ENCODE results near the gene ANKRD28.
"Not testable (repeated sequence)": the region's sequence is repeated elsewhere in the genome, so short reads cannot be mapped to it uniquely, and the experiment has no call there.

ANKRD28 gene

DNA sequence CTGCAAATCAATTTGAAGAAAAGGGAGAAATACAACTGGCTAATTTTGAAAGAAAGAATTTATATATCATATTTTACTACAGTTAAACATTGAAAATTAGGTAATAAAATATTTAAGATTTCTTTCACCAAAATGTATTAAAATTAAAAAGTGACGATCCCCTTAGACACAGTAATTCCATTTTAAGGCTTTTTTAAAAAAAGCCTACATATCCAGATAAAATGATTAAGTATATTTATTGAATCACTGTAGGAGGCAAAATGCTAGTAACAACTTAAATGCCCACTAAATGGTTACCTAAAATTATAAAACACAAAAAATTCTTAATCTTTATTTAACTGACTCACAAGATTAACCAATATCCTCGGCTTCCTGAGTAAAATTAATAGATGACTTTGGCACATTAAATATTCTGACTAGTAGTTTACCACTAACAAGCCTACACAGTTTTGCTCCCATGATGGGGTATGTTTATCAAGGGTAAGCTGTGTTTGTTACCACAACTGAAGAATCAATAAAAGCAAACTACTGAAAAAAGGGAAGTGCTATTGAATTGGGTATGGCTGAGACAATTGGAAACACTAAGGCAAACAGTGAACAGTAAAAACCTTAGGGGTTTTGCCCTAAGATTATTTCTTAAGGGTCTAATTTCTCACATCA is 28.4 kb downstream of the ANKRD28 start:
- DNase-seq (ENCODE audit: low read depth), result no peak

DNA sequence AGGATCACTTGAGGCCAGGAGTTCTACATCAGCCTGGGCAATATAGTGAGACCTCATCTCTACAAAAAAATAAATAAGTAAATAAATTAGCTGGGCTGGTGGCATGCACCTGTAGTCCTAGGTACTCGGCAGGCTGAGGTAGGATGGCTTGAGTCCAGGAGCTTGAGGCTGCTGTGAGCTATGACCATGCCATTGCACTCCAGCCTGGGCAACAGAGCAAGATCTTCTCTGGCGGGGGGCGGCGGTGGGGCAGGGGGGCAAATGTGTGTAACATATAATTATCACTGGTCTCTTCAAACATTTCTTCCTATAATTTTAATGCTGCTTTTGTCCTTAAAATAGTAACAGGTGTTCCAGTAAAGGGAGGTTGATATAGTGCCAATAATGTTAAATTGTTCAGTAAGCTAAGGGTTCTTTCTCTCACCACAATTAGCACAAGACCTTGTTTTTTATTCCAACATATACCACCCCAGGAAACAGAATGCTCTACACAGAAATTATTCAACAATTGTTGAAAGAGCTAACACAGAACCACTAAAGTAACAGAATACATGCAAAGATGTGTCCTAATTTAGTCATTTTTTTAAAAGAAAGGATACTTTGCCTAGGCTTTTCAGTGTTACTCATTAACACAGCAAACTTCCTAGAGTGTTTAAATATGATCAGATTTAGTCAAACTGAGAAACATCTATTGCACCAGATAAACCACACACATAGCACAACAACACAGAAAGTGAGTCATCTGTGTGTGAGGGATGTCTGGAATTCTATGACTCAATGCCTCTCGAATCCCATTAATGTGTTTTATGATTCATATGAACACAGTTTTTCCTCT is 29.1 kb downstream of the ANKRD28 start:
- peak; percentile 94 for DNase-seq (ENCODE audit: low read depth)

GRCh38 chr3:15766406-15766805 is 31.4 kb downstream of the ANKRD28 start:
- DNase-seq (ENCODE audit: low read depth), result no peak

- no peak for DNase-seq (ENCODE audit: low read depth)
Measured at GRCh38 chr3:15758295-15758694, 39.5 kb downstream of the ANKRD28 start.

- no peak for DNase-seq (ENCODE audit: low read depth)
Measured at GRCh38 chr3:15757824-15758223, 40.0 kb downstream of the ANKRD28 start.

DNA sequence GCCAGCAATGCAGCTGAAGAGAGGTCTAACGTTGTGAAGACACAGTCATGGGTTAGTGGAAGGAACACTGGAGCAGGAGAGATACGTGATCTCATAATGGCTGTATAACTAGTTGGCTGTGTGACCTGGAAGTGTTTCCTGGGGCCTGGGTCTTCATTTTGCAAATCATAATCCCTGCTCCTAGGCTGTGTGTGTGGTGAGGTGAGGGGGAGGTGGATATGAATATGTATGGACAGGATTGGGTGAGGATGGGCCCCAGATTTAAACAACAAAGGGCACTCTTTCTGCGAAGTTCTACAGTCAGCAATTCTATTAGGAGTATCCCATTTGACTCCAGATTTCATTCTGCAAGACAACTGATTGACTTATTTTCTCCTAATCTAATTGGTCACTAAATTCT is 41.3 kb downstream of the ANKRD28 start:
- DNase-seq (ENCODE audit: low read depth), result no peak

GRCh38 chr3:15755780-15756179 is 42.0 kb downstream of the ANKRD28 start:
- no peak for DNase-seq (ENCODE audit: low read depth)

DNA sequence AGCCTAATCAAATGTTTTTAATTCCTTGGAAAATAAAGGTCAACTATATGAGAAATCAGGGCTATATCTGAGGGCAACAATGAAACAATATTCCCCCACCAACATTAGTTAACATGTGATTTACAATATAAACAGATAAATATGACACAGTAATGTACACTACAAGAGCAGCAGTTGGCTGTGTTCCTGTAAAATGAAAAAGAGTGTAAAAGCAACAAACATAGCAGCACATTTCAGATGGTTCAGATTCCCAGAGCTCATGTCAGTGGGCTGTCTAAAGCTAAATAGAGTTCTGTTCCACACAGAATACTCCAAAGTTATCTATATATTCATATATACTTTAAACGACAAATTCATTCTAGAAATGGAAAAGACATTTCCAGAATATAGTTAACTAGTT is 42.6 kb downstream of the ANKRD28 start:
- DNase-seq (ENCODE audit: low read depth), result peak; percentile 58

DNA sequence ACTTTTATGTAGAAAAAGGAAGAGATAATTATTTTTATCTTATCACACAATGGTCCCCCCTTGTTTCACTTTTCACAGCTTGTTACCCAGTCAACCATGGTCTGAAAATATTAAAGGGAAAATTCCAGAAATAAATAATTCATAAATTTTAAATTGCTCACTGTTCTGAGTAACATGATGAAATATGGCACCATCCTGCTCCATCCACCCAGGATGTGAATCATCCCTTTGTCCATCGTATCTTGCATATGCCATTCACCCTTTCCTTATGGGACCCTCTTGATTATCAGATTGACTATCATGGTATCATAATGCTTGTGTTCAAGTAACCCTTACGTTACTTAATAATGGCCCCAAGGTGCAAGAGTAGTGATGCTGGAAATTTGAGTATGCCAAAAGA is 43.7 kb downstream of the ANKRD28 start:
- peak; percentile 55 for DNase-seq (ENCODE audit: low read depth)

- DNase-seq (ENCODE audit: low read depth), result peak; percentile 88
Measured at GRCh38 chr3:15753056-15753710, 44.6 kb downstream of the ANKRD28 start.

DNA sequence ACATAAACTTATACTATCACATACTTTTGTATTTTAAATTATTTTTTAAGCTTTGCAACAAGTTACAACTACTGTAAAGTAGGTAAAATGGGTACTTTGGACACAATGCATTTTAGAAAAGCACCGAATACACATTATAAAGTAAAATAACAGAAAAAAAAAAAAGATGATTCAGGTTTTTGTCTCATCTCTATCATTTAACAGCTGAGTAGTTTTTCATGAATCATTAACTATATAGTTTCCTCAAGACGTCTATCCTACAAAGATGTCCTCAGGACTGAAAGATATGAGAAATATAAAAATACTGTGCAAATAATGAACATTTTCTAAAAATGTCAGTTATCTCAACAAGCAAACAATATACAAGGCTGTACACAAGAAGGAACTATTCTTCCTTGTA is 46.9 kb downstream of the ANKRD28 start:
- no peak for DNase-seq (ENCODE audit: low read depth)

- DNase-seq (ENCODE audit: low read depth), result peak; percentile 85
Measured at GRCh38 chr3:15750143-15750542, 47.6 kb downstream of the ANKRD28 start.

GRCh38 chr3:15745896-15746295 is 51.9 kb downstream of the ANKRD28 start:
- DNase-seq (ENCODE audit: low read depth), result not testable (repeated sequence)

DNA sequence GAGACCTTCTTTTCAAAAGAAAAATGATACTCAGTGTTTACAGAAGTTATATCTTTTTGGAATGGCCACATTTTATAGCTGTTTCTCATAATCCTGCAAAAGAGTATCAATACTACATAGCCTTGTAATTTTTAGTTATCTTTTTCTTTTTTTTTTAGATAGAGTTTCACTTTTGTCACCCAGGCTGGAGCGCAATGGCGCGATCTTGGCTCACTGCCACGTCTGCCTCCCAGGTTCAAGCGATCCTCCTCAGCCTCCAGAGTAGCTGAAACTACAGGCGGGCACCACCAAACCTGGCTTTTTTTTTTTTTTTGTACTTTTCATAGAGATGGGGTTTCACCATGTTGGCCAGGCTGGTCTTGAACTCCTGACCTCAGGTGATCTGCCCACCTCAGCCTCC is 53.6 kb downstream of the ANKRD28 start:
- no peak for DNase-seq (ENCODE audit: low read depth)

GRCh38 chr3:15743587-15744009 is 54.2 kb downstream of the ANKRD28 start:
- no peak for DNase-seq (ENCODE audit: low read depth)

DNA sequence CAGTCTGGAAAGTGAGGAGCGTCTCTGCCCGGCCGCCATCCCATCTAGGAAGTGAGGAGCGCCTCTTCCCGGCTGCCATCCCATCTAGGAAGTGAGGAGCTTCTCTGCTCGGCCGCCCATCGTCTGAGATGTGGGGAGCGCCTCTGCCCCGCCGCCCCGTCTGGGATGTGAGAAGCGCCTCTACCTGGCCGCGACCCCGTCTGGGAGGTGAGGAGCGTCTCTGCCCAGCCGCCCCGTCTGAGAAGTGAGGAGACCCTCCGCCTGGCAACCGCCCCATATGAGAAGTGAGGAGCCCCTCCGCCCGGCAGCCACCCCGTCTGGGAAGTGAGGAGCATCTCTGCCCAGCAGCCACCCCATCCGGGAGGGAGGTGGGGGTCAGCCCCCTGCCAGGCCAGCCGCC is 55.5 kb downstream of the ANKRD28 start:
- DNase-seq (ENCODE audit: low read depth), result not testable (repeated sequence)

DNA sequence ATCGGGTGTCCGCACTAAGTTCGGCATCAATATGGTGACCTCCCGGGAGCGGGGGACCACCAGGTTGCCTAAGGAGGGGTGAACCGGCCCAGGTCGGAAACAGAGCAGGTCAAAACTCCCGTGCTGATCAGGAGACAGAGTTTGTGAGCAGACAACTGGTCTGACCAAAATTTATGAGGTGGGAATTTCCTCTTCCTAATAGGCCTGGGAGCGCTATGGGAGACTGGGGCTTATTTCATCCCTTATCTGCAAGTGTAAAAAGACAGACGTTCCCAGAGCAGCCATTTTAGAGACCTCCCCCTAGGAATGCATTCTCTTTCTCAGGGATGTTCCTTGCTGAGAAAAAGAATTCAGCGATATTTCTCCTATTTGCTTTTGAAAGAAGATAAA is 59.2 kb downstream of the ANKRD28 start:
- DNase-seq (ENCODE audit: low read depth), result not testable (repeated sequence)

DNA sequence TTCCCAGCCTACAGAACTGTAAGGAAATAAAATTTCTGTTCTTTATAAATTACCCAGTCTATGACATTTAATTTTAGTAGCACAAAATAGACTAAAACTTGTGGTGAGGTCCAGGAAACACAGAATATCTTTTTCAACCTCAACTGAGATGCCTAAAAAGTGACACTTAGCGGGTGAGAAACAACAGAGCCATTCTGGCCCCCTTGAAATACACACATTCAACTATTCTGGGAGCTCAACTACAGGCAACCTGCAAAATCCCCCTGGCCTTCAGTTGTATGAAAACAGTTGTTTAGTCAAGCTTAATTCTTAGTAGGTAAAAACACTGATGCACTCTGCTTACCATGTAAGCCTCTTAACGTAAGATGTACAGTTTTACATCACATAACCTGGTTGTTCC is 66.8 kb downstream of the ANKRD28 start:
- DNase-seq (ENCODE audit: low read depth), result no peak

- DNase-seq (ENCODE audit: low read depth), result peak; percentile 83
Measured at GRCh38 chr3:15728766-15729165, 69.0 kb downstream of the ANKRD28 start.

DNA sequence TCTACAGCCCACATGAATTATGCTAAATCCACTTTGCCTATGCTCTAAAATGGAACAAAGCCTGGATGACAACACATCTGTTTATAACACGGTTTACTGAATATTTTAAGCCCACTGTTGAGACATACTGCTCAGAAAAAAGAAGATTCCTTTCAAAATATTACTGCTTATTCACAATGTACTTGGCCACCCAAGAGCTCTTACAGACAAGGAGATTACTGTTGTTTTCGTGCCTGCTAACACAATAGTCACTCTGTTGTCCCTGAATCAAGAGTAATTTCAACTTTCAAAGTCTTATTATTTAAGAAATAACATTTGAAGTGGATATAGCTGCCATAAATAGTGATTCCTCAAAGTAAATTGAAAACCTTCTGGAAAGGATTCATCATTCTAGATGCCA is 70.9 kb downstream of the ANKRD28 start:
- no peak for DNase-seq (ENCODE audit: low read depth)

DNA sequence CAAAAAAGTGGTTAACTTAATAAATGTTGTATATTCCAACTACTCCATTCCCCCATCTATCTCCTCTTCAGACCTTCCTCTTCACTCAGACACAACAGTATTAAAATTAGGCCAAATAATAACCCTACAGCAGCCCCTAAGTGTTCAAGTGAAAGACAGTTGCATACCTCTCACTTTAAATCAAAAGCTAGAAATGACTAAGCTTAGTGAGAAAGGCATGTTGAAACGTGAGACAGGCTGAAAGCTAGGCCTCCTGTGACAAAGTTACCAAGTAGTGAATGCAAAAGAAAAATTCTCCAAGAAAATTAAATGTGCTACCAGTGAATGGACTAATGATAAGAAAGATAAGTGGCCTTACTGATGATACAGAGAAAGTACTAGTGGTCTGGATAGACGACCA is 71.7 kb downstream of the ANKRD28 start:
- DNase-seq (ENCODE audit: low read depth), result no peak

DNA sequence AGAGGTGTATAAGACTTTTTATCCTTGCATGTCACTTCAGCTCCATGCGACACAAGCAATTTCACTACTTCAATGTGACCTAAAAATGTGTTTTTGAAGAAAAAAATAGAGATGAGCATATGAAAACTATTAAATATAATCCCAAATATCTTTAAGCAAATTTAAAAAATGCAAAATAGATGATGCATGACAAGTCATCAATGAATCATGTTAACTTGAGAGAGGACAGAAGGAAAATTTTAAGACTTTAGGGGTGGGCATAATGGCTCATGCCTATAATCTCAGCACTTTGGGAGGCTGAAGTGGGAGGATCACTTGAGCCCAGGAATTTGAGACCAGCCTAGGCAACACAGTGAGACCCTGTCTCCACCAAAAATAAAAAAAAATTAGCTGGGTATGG is 73.3 kb downstream of the ANKRD28 start:
- DNase-seq (ENCODE audit: low read depth), result no peak

- DNase-seq (ENCODE audit: low read depth), result no peak
Measured at GRCh38 chr3:15723624-15723884, 74.2 kb downstream of the ANKRD28 start.

Data from fibroblast of gingiva (primary cell).